ENCODE measurements around the gene HIGD2A. TPM values are rescaled to one million over a fixed set of nuclear protein-coding genes. Genes with fewer than 3 reads are reported as not detected.

HIGD2A gene
- total and polyA plus RNA-seq, 7 donors, result 201 to 457 (median 235) TPM

GRCh38 chr5:176379881-176380280, 8.7 kb upstream of the HIGD2A start:
- Histone ChIP-seq H3K4me3 (no peak overlapping the region), H3K27ac (no peak overlapping the region), H3K36me3 (peaks cover 5 to 30% (median 16%) of the 10 kb centered on the region in 4 donors), H3K9me3 (no peaks in the 10 kb centered on the region), H3K4me1 (peaks cover 0 to 21% (median 15%) of the 10 kb centered on the region in 4 donors), H3K27me3 (no peaks in the 10 kb centered on the region)
- 79 to 89% methylated on average over 3 of the region's 3 CpGs for WGBS, 2 donors
- TF ChIP-seq POLR2A (IDR thresholded peaks at IDR 0.05), result no peak
- no peak for TF ChIP-seq CTCF (IDR thresholded peaks at IDR 0.05)
- no peak for TF ChIP-seq POLR2AphosphoS5 (IDR thresholded peaks at IDR 0.05)
- no peak for TF ChIP-seq EP300 (IDR thresholded peaks at IDR 0.05)
- intact Hi-C loops (cut with DNase I), result loop anchor here (10.0 kb wide), 2 partner anchors 155 to 265 kb away; partner anchors contain the start of genes RNF44 and TSPAN17
- DNase-seq, result no peak

GRCh38 chr5:176381423-176381822, 7.1 kb upstream of the HIGD2A start:
- peak in 2 of 4 donors; percentile 33 to 59 for TF ChIP-seq POLR2AphosphoS5 (IDR thresholded peaks at IDR 0.05)
- no peak for TF ChIP-seq EP300 (IDR thresholded peaks at IDR 0.05)
- no peak overlapping the region for H3K4me3 ChIP-seq
- intact Hi-C loops (cut with DNase I), result loop anchor here (10.0 kb wide), 2 partner anchors 153 to 263 kb away; partner anchors contain the start of genes RNF44 and TSPAN17
- 88 to 94% methylated on average over 3 of the region's 3 CpGs for WGBS, 2 donors
- H3K27me3 ChIP-seq, result no peaks in the 10 kb centered on the region
- H3K9me3 ChIP-seq, result no peaks in the 10 kb centered on the region
- peaks cover 5 to 46% (median 22%) of the 10 kb centered on the region in 4 donors for H3K36me3 ChIP-seq
- peak overlapping the region; percentile 16 to 83 (median 74) for H3K27ac ChIP-seq
- H3K4me1 ChIP-seq, result peaks cover 0 to 21% (median 15%) of the 10 kb centered on the region in 4 donors
- DNase-seq, result peak; percentile 82

GRCh38 chr5:176381979-176382378, 6.6 kb upstream of the HIGD2A start:
- Histone ChIP-seq H3K36me3 (peaks cover 5 to 49% (median 22%) of the 10 kb centered on the region in 4 donors), H3K27me3 (no peaks in the 10 kb centered on the region), H3K4me3 (no peak overlapping the region), H3K4me1 (peaks cover 0 to 26% (median 18%) of the 10 kb centered on the region in 4 donors), H3K9me3 (no peaks in the 10 kb centered on the region), H3K27ac (peak overlapping the region; percentile 16 to 83 (median 74))
- intact Hi-C loops (cut with DNase I), result loop anchor here (10.0 kb wide), 2 partner anchors 153 to 263 kb away; partner anchors contain the start of genes RNF44 and TSPAN17
- DNase-seq, result peak; percentile 46
- WGBS, 2 donors, result 96% methylated on average over 3 of the region's 3 CpGs
- TF ChIP-seq EP300 (IDR thresholded peaks at IDR 0.05) (no peak), POLR2A (IDR thresholded peaks at IDR 0.05) (no peak), POLR2AphosphoS5 (IDR thresholded peaks at IDR 0.05) (no peak), CTCF (IDR thresholded peaks at IDR 0.05) (no peak)

- H3K4me3 ChIP-seq, result no peak overlapping the region
- peak overlapping the region in 3 of 4 donors; percentile 72 to 83 (median 75) for H3K27ac ChIP-seq
- H3K4me1 ChIP-seq, result peaks cover 0 to 33% (median 25%) of the 10 kb centered on the region in 4 donors
- H3K9me3 ChIP-seq, result no peaks in the 10 kb centered on the region
- peaks cover 5 to 49% (median 22%) of the 10 kb centered on the region in 4 donors for H3K36me3 ChIP-seq
- H3K27me3 ChIP-seq, result no peaks in the 10 kb centered on the region
- TF ChIP-seq EP300 (IDR thresholded peaks at IDR 0.05) (no peak), CTCF (IDR thresholded peaks at IDR 0.05) (no peak), POLR2AphosphoS5 (IDR thresholded peaks at IDR 0.05) (no peak), POLR2A (IDR thresholded peaks at IDR 0.05) (no peak)
- DNase-seq, result peak; percentile 38
- intact Hi-C loops (cut with DNase I), result loop anchor here (10.0 kb wide), 2 partner anchors 152 to 262 kb away; partner anchors contain the start of genes RNF44 and TSPAN17
- WGBS, 2 donors, result 74 to 95% methylated on average over 3 of the region's 3 CpGs
These were observed 5.8 kb upstream of the HIGD2A start for GRCh38 chr5:176382721-176383120.

GRCh38 chr5:176383248-176383905, 5.2 kb upstream of the HIGD2A start:
- Histone ChIP-seq H3K4me3 (no peak overlapping the region), H3K36me3 (peaks cover 5 to 49% (median 22%) of the 10 kb centered on the region in 4 donors), H3K9me3 (no peaks in the 10 kb centered on the region), H3K27ac (no peak overlapping the region), H3K4me1 (peaks cover 0 to 37% (median 30%) of the 10 kb centered on the region in 4 donors), H3K27me3 (no peaks in the 10 kb centered on the region)
- no peak for DNase-seq
- intact Hi-C loops (cut with DNase I), result loop anchor here (10.0 kb wide), 2 partner anchors 151 to 261 kb away; partner anchors contain the start of genes RNF44 and TSPAN17
- TF ChIP-seq CTCF (IDR thresholded peaks at IDR 0.05), result no peak
- TF ChIP-seq EP300 (IDR thresholded peaks at IDR 0.05), result no peak
- no peak for TF ChIP-seq POLR2AphosphoS5 (IDR thresholded peaks at IDR 0.05)
- TF ChIP-seq POLR2A (IDR thresholded peaks at IDR 0.05), result no peak
- 87 to 94% methylated on average over 15 of the region's 15 CpGs for WGBS, 2 donors
